Measurements from ENCODE around the gene RNF43. TPM values are rescaled to one million over a fixed set of nuclear protein-coding genes. Genes with fewer than 3 reads are reported as not detected.

Gene RNF43
- total RNA-seq, 1 experiment from 2014 or later: 0.42 TPM

- H2BK5ac ChIP-seq (ENCODE audit: insufficient read length, low read length): no peak overlapping the region
- no peak overlapping the region for H3K14ac ChIP-seq (ENCODE audit: insufficient read depth, low read length)
- H4K8ac ChIP-seq (replicated peaks; ENCODE audit: insufficient read length, low read depth, low read length): no peak overlapping the region
- H4K20me1 ChIP-seq (ENCODE audit: control insufficient read depth, insufficient read depth, insufficient read length): no peaks in the 10 kb centered on the region
- no peak overlapping the region for H3K27ac Mint-ChIP-seq
- WGBS (ENCODE audit: extremely low coverage, insufficient read length, low lambda C conversion rate): no CpG with 5 or more reads among the region's 4 CpGs
- H3K36me3 Mint-ChIP-seq (ENCODE audit: insufficient read depth in 1 of 3, low read depth in 3 of 3): no peaks in the 10 kb centered on the region
- peaks cover 25% of the 10 kb centered on the region in 2 experiments for H3K4me1 Mint-ChIP-seq
- no peak overlapping the region for H3K9ac ChIP-seq (ENCODE audit: extremely low read depth, insufficient read length, low read length)
- no peak overlapping the region for H3K23ac ChIP-seq (ENCODE audit: insufficient read length, low read depth, low read length)
- H2BK120ac ChIP-seq (ENCODE audit: low read depth, low read length, poor library complexity, severe bottlenecking): no peak overlapping the region
- no peak overlapping the region for H2BK12ac ChIP-seq (ENCODE audit: insufficient read length, low read depth, low read length)
- no peaks in the 10 kb centered on the region for H3K9me3 ChIP-seq (ENCODE audit: control insufficient read depth, low read depth, low read length)
- H3K27me3 Mint-ChIP-seq (ENCODE audit: low read depth): peaks cover 4% of the 10 kb centered on the region; the same call in 1 of the 2 replicates
- no peak for TF ChIP-seq CTCF (conservative IDR thresholded peaks at IDR 0.05)
- H2BK15ac ChIP-seq (ENCODE audit: low read depth, low read length): no peak overlapping the region
- no peak overlapping the region for H3K4ac ChIP-seq (ENCODE audit: low read depth, low read length)
- no peak overlapping the region for H2AK5ac ChIP-seq (ENCODE audit: insufficient read length, low read length)
- no peak for DNase-seq
- no peak overlapping the region for H2BK20ac ChIP-seq (ENCODE audit: low read depth, low read length, poor library complexity, severe bottlenecking)
- no peak overlapping the region for H2AFZ ChIP-seq (ENCODE audit: low read length)
- no peaks in the 10 kb centered on the region for H3K27me3 ChIP-seq (ENCODE audit: insufficient read depth, low read length)
- H3K4me2 ChIP-seq (ENCODE audit: insufficient read depth, insufficient read length, low read length): no peak overlapping the region
- no peak overlapping the region for H3K27ac ChIP-seq (ENCODE audit: insufficient read length, low read depth, low read length)
- no peak overlapping the region for H3K56ac ChIP-seq (ENCODE audit: insufficient read length, low read depth, low read length)
- no peak overlapping the region for H3K18ac ChIP-seq (ENCODE audit: insufficient read length, low read depth, low read length)
- H3K79me2 ChIP-seq (ENCODE audit: insufficient read depth, low read length): no peaks in the 10 kb centered on the region
- H3K9me3 Mint-ChIP-seq: no peaks in the 10 kb centered on the region
- no peak overlapping the region for H4K5ac ChIP-seq (ENCODE audit: insufficient read length, low read depth, low read length)
- peaks cover 12% of the 10 kb centered on the region for H3K4me1 ChIP-seq (ENCODE audit: insufficient read depth, low read length)
- no peak overlapping the region for H4K91ac ChIP-seq (ENCODE audit: insufficient read length, low read depth, low read length)
- H3K23me2 ChIP-seq (ENCODE audit: insufficient read length, low read depth, low read length, poor library complexity, severe bottlenecking): no peaks in the 10 kb centered on the region
- H3K4me3 Mint-ChIP-seq: no peak overlapping the region
- no peaks in the 10 kb centered on the region for H3K79me1 ChIP-seq (ENCODE audit: insufficient read depth, low read depth, low read length, poor library complexity, severe bottlenecking)
- no peak overlapping the region for H3T11ph ChIP-seq (ENCODE audit: low read length)
These were observed 33.4 kb downstream of the RNF43 start for GRCh38 chr17:58383892-58384462.
